Right ventricle myocardium inferior (tissue), 1 donor: ENCODE measurements around the gene RAPGEF4. TPM values are rescaled to one million over a fixed set of nuclear protein-coding genes. Genes with fewer than 3 reads are reported as not detected.

Experiments
- ATAC-seq: fragments of 200-7000 bp; cut with Tn5 transposase; one replicate; pipeline ENCODE4 v1.9.1; 2020; ENCODE audit warnings: mild to moderate bottlenecking, moderate library complexity
- DNase-seq: peaks from one replicate; pipeline ENCODE4 v3.0.0; 2021; ENCODE audit errors: missing footprints
- intact Hi-C: fragments of 100-400 bp; cut with DNase I; formaldehyde crosslinking; loops from one replicate; pipeline ENCODE4 v1.11.0; 2022
- total RNA-seq: library from RNA; stranded (reverse); fragmentation: NEBNext Ultra II Directional; extraction: Animal tissue kit (Norgen Biotek cat#: 25700); gene quantifications from one replicate; pipeline ENCODE4 v1.2.1, GENCODE V29; 2021
- donor health status: DM: no; HTN: yes; CAD: no; lungs with severe emphysema.

Gene RAPGEF4
- total RNA-seq, 1 donor from 2014 or later, result 9.0 TPM

GRCh38 chr2:173053043-173053699 lies 317.5 kb downstream of the RAPGEF4 start:
- intact Hi-C loops, result no loop called here
- DNase-seq, result no peak
- no peak for ATAC-seq

GRCh38 chr2:173054466-173054865 lies 318.8 kb downstream of the RAPGEF4 start:
- ATAC-seq (no peak), DNase-seq (no peak)
- intact Hi-C loops, result no loop called here

- ATAC-seq, result no peak
- no peak for DNase-seq
Measured at GRCh38 chr2:173056705-173057364, 321.2 kb downstream of the RAPGEF4 start.

GRCh38 chr2:173058097-173058496 lies 322.5 kb downstream of the RAPGEF4 start:
- DNase-seq (no peak), ATAC-seq (peak; percentile 50)
- intact Hi-C loops, result no loop called here

More at GRCh38 chr2:173056705-173057364, 321.2 kb downstream of the RAPGEF4 start:
- intact Hi-C loops, result no loop called here

- intact Hi-C loops, result no loop called here
- no peak for DNase-seq
Measured at GRCh38 chr2:173058673-173059072, 323.0 kb downstream of the RAPGEF4 start.

GRCh38 chr2:173059292-173059691 lies 323.6 kb downstream of the RAPGEF4 start:
- ATAC-seq (no peak), DNase-seq (no peak)
- intact Hi-C loops, result no loop called here

More at GRCh38 chr2:173058673-173059072, 323.0 kb downstream of the RAPGEF4 start:
- ATAC-seq, result no peak

- peak; percentile 50 for ATAC-seq
- intact Hi-C loops, result no loop called here
- no peak for DNase-seq
Measured at GRCh38 chr2:173059971-173060461, 324.4 kb downstream of the RAPGEF4 start.

GRCh38 chr2:173062801-173063200 lies 327.2 kb downstream of the RAPGEF4 start:
- ATAC-seq (no peak), DNase-seq (no peak)
- intact Hi-C loops, result no loop called here

- DNase-seq, result no peak
- peak; percentile 46 for ATAC-seq
- intact Hi-C loops, result no loop called here
Measured at GRCh38 chr2:173064151-173064805, 328.6 kb downstream of the RAPGEF4 start.

- DNase-seq, result no peak
- no peak for ATAC-seq
- intact Hi-C loops, result loop anchor here (2.0 kb wide), 1 partner anchor 16 kb away; no protein-coding TSS in a partner anchor
Measured at GRCh38 chr2:173066887-173067676, 331.4 kb downstream of the RAPGEF4 start.

- intact Hi-C loops, result loop anchor here (1.0 kb wide), 2 partner anchors 48 to 135 kb away; no protein-coding TSS in a partner anchor
- ATAC-seq (no peak), DNase-seq (no peak)
Measured at GRCh38 chr2:173075056-173075780, 339.6 kb downstream of the RAPGEF4 start.

GRCh38 chr2:173075781-173076580 lies 340.3 kb downstream of the RAPGEF4 start, which contains the start of gene MAP3K20:
Gene MAP3K20, plus strand, starts transcription at chr2:173075846. Its CDS starts 15,186 bp downstream, at chr2:173091032.
- DNase-seq (peak; percentile 90), ATAC-seq (peak; percentile 89)
- intact Hi-C loops, result loop anchor here (1.0 to 2.0 kb wide), 3 partner anchors 39 to 134 kb away; no protein-coding TSS in a partner anchor

GRCh38 chr2:173076581-173077345 lies 341.1 kb downstream of the RAPGEF4 start:
- peak; percentile 76 for DNase-seq
- intact Hi-C loops, result loop anchor here (2.0 kb wide), 1 partner anchor 40 kb away; no protein-coding TSS in a partner anchor
- peak; percentile 42 for ATAC-seq

GRCh38 chr2:173077506-173078177 lies 342.0 kb downstream of the RAPGEF4 start:
- intact Hi-C loops, result loop anchor here (2.0 kb wide), 1 partner anchor 41 kb away; no protein-coding TSS in a partner anchor
- no peak for ATAC-seq
- no peak for DNase-seq

GRCh38 chr2:173079141-173079540 lies 343.5 kb downstream of the RAPGEF4 start:
- DNase-seq (no peak), ATAC-seq (no peak)
- intact Hi-C loops, result no loop called here
